Mucosa of rectum (tissue), 2 donors: Measurements from ENCODE around the gene CCDC167.
A peak's percentile ranks its signal among the peaks of the same experiment; 100 is the strongest.

ENCODE experiments used
- H3K27ac ChIP-seq, 2 donors: one replicate each; pipeline ENCODE4 v1.7.0; 2013; ENCODE audit warnings: inconsistent platforms in 2 of 2, low read depth in 2 of 2, low read length in 2 of 2
- H3K27me3 ChIP-seq, 2 donors: one replicate each; pipeline ENCODE4 v1.7.0; 2013; ENCODE audit warnings: low read length in 2 of 2; ENCODE audit not compliant: control insufficient read depth in 2 of 2, insufficient read depth in 2 of 2
- H3K36me3 ChIP-seq, 2 donors: one replicate each; pipeline ENCODE4 v1.7.0; 2013; ENCODE audit warnings: low read length in 2 of 2; ENCODE audit not compliant: control insufficient read depth in 2 of 2, insufficient read depth in 2 of 2
- H3K4me1 ChIP-seq, 2 donors: one replicate each; pipeline ENCODE4 v1.7.0; 2013; ENCODE audit warnings: low read length in 2 of 2, mild to moderate bottlenecking in 1 of 2; ENCODE audit not compliant: control insufficient read depth in 2 of 2, insufficient read depth in 2 of 2
- H3K4me3 ChIP-seq, 2 donors: one replicate each; pipeline ENCODE4 v1.7.0; 2013; ENCODE audit warnings: low read length in 2 of 2
- H3K9ac ChIP-seq, 2 donors: one replicate each; pipeline ENCODE4 v1.7.0; 2013; ENCODE audit warnings: low read length in 2 of 2, low read depth in 1 of 2, mild to moderate bottlenecking in 1 of 2
- H3K9me3 ChIP-seq, 2 donors: one replicate each; pipeline ENCODE4 v1.7.0; 2013; ENCODE audit warnings: low read length in 2 of 2; ENCODE audit not compliant: control insufficient read depth in 2 of 2
- donor health status: healthy.
- donor health status: Normal muscosa, but diverticular disease.

Gene CCDC167

GRCh38 chr6:37539171-37540028 lies 39.7 kb upstream of the CCDC167 start:
- Histone ChIP-seq H3K9me3 (no peaks in the 10 kb centered on the region), H3K4me1 (peaks cover 0 to 6% of the 10 kb centered on the region in 2 donors)

DNA sequence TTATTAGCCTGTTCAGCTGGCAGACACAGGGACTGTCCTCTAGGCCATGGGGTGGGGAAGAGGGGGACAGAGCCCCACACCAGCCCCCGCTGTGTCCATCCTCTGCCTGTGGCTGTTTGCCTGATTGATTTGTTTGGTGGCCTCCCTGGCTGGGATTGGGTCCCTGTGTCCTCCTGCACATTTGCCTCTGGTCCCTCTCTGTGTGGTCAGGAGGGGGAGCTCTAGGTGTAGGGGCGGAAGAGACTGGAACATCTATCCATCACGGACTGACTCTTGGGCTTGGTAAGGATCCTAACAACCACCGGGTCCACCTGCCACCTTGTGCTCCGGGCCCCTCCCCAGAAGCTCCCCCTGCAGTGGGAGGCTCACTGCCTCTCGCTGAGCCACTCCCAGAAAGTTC lies 38.4 kb upstream of the CCDC167 start:
- peaks cover 0 to 6% of the 10 kb centered on the region in 2 donors for H3K4me1 ChIP-seq
- no peak overlapping the region for H3K27ac ChIP-seq
- H3K36me3 ChIP-seq: no peaks in the 10 kb centered on the region
- H3K9me3 ChIP-seq: no peaks in the 10 kb centered on the region
- peaks cover 37 to 45% of the 10 kb centered on the region in 2 donors for H3K27me3 ChIP-seq
- H3K4me3 ChIP-seq: no peak overlapping the region
- H3K9ac ChIP-seq: no peak overlapping the region

More at GRCh38 chr6:37539171-37540028, 39.7 kb upstream of the CCDC167 start:
- no peak overlapping the region for H3K27ac ChIP-seq
- peaks cover 29 to 36% of the 10 kb centered on the region in 2 donors for H3K27me3 ChIP-seq
- H3K4me3 ChIP-seq: no peak overlapping the region
- no peaks in the 10 kb centered on the region for H3K36me3 ChIP-seq
- no peak overlapping the region for H3K9ac ChIP-seq

GRCh38 chr6:37537548-37537947 lies 37.9 kb upstream of the CCDC167 start:
- H3K27me3 ChIP-seq: peaks cover 41 to 51% of the 10 kb centered on the region in 2 donors
- no peak overlapping the region for H3K9ac ChIP-seq
- H3K36me3 ChIP-seq: no peaks in the 10 kb centered on the region
- no peaks in the 10 kb centered on the region for H3K9me3 ChIP-seq
- H3K4me1 ChIP-seq: peaks cover 0 to 6% of the 10 kb centered on the region in 2 donors
- no peak overlapping the region for H3K4me3 ChIP-seq
- no peak overlapping the region for H3K27ac ChIP-seq

DNA sequence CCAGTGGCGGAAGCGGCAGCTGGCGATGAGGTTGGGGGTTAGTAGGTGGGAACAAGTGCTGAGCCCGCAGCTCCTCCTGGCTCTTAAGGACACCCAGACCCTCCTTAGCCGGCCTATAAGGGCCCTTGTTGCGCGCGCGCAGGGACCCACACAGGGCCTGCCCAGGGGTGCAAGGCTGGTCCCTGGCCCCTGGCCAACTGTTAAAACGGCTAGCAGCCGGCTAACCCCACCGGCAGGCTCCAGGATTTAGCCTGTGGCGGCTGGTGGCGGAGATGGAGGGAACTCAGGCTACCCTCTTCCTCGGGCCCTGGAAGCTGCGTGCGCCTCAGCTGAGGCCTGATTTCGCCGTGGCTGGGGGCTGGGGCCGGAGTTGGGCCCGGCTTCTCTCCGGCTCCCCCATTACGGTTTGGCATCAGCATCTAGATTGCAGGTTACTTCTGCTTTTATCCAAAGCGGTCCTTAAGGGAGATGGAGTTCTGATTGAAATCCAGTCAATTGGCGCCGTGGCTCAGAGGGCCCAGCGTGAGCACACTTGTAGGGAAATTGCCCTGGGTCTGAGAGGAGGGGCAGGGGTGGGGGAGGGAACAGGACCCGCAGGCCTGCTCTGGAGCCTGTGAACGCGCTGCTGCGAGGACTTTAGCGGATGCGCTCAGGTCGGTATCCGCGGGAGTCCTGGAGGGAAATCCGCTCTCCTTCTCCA lies 36.9 kb upstream of the CCDC167 start:
- Histone ChIP-seq H3K27me3 (peaks cover 47 to 51% of the 10 kb centered on the region in 2 donors), H3K27ac (no peak overlapping the region), H3K4me3 (no peak overlapping the region), H3K4me1 (peaks cover 0 to 6% of the 10 kb centered on the region in 2 donors), H3K9ac (no peak overlapping the region), H3K36me3 (no peaks in the 10 kb centered on the region), H3K9me3 (no peaks in the 10 kb centered on the region)

- Histone ChIP-seq H3K9me3 (no peaks in the 10 kb centered on the region), H3K27me3 (peaks cover 47 to 51% of the 10 kb centered on the region in 2 donors), H3K9ac (no peak overlapping the region), H3K27ac (no peak overlapping the region), H3K4me1 (peaks cover 0 to 6% of the 10 kb centered on the region in 2 donors), H3K4me3 (peak overlapping the region in 1 of 2 donors; percentile 23), H3K36me3 (no peaks in the 10 kb centered on the region)
Observed at GRCh38 chr6:37535759-37536490, 36.2 kb upstream of the CCDC167 start.

- H3K4me3 ChIP-seq: no peak overlapping the region
- H3K9ac ChIP-seq: no peak overlapping the region
- H3K27ac ChIP-seq: no peak overlapping the region
- no peaks in the 10 kb centered on the region for H3K36me3 ChIP-seq
- peaks cover 0 to 6% of the 10 kb centered on the region in 2 donors for H3K4me1 ChIP-seq
- peaks cover 47 to 51% of the 10 kb centered on the region in 2 donors for H3K27me3 ChIP-seq
- H3K9me3 ChIP-seq: no peaks in the 10 kb centered on the region
Observed at GRCh38 chr6:37535428-37535758, 35.7 kb upstream of the CCDC167 start.

- Histone ChIP-seq H3K27ac (no peak overlapping the region), H3K9me3 (no peaks in the 10 kb centered on the region), H3K27me3 (peaks cover 47 to 51% of the 10 kb centered on the region in 2 donors), H3K4me1 (peaks cover 0 to 6% of the 10 kb centered on the region in 2 donors), H3K9ac (no peak overlapping the region), H3K4me3 (no peak overlapping the region), H3K36me3 (no peaks in the 10 kb centered on the region)
Observed at GRCh38 chr6:37534893-37535292, 35.2 kb upstream of the CCDC167 start.

DNA sequence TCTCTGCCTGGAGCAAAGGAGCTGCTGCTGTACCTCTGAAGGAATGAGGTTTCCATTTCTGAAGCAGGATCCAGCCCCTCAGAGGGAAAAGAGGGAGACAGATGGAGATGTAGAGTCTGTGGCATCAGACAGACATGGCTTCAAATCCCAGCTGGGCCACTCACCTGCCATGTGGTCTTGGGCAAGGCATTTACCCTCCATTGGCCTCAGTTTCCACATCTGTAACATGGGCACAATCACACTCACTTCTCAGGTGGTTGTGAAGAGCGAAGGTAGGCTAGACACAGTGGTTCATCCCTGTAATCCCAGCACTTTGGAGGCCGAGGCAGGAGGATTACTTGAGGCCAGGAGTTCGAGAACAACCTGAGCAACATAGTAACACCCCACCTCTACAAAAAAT lies 32.4 kb upstream of the CCDC167 start:
- no peak overlapping the region for H3K27ac ChIP-seq
- no peak overlapping the region for H3K4me3 ChIP-seq
- H3K36me3 ChIP-seq: no peaks in the 10 kb centered on the region
- peaks cover 0 to 6% of the 10 kb centered on the region in 2 donors for H3K4me1 ChIP-seq
- H3K9ac ChIP-seq: no peak overlapping the region
- peaks cover 36 to 37% of the 10 kb centered on the region in 2 donors for H3K27me3 ChIP-seq
- H3K9me3 ChIP-seq: no peaks in the 10 kb centered on the region

DNA sequence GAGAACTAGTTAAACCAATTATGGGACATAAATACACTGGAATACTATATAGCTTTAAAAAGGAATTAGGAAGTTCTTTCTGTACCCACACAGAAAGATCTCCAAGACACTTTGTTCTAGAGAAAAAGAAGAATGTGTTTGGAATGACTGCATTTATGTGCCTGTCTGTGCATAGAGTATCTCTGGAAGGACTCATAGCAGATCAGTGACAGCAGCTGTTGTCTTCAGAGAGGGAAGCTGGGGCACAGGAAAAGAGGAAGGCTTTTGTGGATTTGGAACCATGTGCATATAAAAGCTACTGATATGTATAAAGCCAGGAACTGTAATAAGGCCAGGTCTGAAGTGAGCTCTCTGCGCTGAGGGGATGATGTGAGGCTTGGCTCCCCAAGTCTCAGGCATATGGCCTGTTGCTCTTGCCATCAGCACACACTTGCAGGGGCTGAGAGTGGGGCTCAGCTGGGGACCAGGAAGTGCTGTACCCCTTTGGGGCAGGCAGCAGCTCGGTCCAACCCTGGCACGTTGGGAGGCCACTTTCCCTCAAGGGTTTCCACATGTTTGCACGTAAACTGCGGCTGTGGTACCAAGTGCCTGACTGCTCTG lies 31.8 kb upstream of the CCDC167 start:
- Histone ChIP-seq H3K9me3 (no peaks in the 10 kb centered on the region), H3K9ac (no peak overlapping the region), H3K36me3 (no peaks in the 10 kb centered on the region), H3K27ac (no peak overlapping the region), H3K4me1 (peaks cover 0 to 6% of the 10 kb centered on the region in 2 donors), H3K4me3 (no peak overlapping the region), H3K27me3 (peaks cover 34 to 36% of the 10 kb centered on the region in 2 donors)
